Non-pigmented ciliary epithelial cell (primary cell): ENCODE results near the gene DUSP6.
A peak's percentile ranks its signal among the peaks of the same experiment; 100 is the strongest.

Source experiments
- DNase-seq: peaks from one replicate; pipeline ENCODE4 v3.0.0-alpha.2; 2010; ENCODE audit warnings: low read depth

Gene DUSP6

DNA sequence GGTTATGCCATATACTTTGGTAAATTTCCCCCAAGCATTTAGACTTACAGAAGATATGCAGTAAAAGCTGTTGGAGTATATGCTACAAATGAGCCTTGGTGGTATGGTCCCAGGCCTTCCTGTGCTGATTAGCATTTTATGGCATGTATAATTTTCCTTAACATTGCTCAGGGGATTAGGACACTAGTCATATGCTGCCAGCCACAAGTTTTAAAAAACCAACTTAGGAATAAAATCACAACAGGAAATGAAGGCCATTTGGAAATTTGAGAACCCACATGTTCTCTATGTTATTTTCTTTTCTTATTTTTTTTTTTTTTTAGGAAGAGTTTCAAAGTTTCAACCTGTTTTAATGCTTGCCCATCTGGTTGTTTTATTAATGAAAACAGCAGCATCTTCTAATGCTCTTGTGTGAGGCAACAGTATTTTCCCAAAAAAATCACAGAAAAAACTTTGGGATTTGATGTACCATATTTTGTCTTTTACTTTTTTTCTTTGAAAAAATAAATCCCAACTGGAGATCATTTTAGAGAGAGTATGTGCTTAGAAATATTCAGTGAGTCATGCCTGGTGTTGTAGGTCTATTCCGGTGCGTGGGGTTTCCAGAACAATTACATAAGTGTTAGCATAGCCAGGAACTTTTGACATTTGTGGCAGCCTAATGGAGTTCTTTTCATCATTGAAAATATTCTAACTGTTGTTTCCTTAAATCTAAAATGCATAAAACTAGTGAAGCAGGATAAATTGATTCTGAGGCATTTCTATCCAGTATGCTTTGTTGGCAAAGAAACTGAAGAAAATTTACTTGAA is 21.7 kb upstream of the DUSP6 start:
- peak; percentile 77 for DNase-seq

DNA sequence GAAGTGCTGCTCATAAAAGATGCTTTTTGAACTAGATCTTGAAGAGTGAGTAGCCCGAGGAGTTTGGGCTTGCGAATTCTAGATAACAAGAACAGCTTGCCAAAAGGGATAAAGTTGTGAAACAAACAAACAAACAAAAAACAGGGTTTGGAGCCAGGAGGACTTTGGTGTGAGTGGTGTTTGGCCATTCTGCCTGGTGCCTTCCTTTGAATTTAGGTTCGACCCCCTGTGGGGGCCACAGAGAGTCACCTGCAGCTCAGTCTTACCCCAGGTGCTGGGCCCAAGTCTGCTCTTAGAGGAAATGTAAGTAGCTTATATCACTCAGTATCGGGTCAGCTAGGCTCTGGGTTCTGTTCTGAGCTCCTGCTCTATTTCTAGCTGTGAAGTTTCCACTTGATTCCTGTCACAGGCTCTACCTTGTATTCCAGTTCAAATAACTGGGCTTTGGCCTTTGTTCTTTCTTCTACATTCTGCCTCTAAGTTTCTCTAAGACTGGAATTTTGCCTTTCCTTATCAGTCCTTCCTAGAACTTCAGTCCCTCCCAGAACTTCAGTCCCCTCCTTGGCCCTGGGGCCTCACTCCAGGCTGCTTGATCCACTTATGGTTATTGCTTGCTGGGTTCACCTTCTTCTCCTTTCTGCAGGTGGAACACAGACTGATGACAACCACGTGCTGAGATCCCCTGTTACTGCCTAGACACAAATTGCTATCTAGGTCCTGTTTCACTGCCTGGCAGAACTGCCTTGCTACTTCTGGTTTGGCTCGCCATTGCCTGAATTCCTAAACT is 20.5 kb upstream of the DUSP6 start:
- no peak for DNase-seq

DNA sequence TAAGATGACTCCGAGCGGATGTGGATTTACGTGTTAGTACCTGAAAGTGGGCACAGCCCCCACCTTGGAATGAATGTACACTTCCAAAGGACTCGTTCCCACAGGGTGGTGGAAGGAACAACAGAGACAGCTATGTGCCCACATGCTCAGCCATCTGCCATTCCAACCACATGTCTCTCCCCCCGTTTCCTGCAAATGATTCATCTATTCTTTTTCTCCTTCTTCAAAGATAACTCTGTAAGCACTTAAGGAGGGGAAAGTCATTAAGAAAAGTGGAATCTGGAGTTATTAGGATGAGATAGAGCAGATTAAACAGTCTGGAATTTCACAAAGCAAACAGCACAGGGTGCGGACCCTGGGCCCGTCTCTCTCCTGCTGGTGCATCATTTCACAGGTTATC is 18.5 kb upstream of the DUSP6 start:
- DNase-seq = peak; percentile 77

DNA sequence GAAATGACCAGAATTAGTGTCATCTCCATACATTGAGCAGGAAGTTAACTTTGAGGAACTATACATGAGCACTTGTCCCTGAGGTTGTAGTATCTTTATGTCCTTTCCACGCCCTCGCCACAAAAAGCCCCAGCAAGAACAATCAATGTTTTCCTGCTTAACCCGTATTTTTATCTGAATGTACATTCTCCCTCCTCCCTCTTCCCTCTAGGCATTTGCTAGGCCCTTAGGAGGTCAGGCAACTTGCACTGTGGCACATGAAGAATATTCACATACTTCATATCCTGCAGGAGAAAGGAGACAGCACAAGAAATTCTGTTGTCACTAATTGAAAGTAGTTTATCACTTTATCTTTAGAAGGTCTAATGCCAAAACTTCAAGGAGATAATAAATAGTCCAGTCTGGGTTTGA is 18.1 kb upstream of the DUSP6 start:
- DNase-seq = no peak

DNA sequence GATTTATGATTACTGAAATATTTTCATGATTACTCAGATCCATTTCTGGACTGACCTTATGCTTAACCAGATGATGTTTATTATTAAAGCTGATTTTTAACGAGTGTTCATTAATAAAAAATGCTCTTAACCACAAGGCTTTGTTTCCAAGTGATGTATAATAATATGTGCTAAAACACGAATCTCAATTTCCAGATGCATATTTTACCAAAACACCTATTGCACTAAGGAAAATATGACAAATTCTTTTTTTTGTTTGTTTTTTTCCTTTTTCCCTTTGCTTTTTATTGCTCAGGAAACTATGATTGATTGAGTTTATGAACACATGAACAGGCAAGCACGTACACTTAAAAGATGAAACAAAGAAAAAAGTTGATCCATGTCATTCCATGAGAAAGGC is 16.9 kb upstream of the DUSP6 start:
- DNase-seq = no peak

DNA sequence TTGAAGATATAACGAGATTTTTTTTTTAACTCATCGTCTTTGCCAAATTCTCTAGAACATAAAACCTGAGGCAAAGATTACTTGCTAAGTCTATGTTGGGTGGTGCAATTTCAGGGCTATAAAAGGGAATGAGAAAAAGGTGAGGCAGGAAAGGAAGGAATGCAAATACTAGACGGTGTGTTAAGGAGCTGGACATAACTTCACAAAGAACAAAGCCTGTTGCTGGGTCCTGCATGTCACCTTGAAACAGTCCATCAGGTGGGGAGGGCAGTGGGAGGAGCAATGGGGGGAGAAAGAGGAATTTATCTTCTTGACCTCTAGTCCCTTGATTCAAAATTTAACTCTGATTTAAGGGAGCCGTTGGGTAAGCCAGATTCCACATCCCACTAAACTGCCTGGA is 16.1 kb upstream of the DUSP6 start:
- no peak for DNase-seq

DNA sequence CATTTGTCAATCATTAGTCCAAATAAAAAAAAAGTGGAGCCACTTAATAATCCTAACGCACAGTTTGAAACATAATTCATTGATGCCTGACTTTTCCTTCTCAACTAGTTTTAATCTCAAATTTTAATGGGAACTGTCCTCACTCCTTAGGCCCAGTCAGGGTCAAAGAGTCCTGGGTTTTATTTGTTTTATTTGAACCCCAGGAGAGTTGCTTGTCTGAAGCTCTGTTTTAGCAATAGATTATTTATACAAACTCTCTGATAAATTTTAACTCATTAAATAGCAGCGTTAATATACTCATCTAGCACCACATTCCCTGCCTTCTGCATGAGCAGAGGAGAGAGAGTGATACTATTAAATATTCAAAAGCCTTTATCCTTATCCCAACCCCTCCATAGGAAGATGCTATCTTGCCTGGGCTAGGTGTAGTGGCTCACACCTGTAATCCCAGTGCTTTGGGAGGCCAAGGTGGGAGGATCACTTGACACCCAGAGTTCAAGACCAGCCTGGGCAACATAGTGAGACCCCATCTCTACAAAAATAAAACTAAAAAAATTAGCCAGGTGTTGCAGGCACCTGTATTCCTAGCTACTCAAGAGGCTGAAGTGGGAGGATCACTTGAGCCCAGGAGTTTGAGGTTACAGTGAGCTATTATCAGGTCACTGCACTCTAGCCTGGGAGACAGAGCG is 14.5 kb upstream of the DUSP6 start:
- DNase-seq = no peak

DNA sequence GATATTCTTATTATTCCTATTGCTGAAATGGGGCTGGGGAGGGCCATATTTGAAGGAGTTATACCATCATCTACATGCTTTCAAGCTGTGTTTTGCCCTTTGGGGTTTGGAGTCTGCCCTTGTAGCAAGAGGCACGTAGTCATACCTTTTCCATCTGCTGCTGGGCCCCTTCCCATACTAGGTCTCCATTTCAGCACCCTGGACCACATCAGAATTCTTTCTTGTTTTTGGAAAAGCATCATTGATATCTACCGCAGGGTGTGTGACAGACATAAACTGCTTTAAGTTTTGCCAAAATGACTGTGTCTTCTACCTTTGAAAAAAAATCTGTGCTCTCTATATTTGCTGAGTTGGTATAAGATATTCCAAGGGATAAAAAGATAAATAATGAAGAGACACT is 12.3 kb upstream of the DUSP6 start:
- no peak for DNase-seq

DNA sequence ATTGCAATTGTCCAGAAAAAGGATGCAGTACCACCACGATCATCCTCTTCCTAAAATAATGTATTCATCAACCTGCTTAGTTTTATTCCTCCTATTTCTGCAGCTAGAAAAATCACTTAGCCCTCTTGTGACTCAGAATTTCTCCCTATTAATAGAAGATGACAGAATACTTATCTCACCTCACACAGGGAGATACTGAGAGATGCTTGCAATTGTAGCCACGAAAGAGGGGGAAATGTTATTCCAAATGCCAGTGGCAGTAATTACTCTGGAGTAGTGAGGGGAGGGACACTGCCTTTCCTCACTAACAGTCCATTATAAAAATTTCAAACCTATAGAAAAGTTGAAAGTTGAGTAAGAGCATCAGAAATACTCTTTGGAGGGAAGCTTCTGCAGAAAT is 11.8 kb upstream of the DUSP6 start:
- DNase-seq = no peak

DNA sequence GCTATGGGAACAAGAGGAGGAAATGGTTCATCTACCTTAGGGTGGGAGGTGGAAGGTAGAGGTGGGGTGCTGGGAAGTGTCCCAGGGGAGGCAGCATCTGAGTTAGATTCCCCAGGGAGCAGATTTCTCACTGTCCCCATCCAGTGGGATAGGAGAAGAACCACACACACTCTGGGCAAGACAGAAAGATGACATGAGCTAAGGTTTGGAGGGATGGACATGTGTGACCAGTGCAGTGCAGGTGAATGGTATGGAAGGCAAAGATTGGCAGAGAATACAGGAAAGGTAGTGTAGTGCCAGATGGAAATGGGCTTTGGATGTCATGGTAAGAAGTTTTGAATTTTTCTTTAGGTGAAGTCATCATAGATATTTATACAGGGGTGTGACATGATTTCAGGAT is 11.3 kb upstream of the DUSP6 start:
- no peak for DNase-seq

DNA sequence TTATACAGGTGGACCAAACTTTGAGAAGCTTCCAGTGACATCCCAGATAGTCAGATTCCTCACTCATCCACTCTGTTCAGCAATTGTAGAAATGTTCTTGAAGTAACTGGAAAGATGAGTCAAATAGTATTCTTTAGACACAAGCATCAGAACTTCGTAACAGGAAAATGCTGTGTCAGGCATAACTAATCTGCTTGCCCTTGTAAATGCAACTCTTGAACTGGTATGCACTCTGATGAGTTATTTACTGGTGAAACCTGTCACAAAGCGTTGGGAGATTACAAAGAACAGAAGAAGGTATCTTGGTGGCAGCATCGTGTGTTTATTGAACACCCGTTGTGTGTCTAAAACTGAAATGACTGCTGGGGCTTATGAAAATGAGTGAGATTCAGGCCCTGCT is 10.8 kb upstream of the DUSP6 start:
- DNase-seq = no peak

DNA sequence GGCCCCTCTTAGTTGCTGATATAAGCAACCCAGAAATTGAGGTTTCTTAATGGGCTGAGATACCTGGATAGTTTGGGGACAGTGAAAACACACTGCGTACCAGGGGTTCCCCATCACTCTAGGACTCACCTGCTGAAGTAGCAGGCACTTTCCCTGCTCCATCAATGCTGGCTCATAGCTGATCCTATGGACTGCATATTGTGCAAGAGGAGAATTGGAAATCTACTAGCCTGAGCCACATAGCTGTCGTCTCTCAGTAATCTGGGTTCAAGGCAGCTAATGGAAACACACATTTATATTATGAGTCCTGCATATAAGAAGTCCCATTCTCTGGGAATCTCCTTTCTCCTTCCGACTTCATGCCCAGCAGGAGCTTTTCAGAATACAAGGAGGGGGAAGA is 7.3 kb upstream of the DUSP6 start:
- no peak for DNase-seq

DNA sequence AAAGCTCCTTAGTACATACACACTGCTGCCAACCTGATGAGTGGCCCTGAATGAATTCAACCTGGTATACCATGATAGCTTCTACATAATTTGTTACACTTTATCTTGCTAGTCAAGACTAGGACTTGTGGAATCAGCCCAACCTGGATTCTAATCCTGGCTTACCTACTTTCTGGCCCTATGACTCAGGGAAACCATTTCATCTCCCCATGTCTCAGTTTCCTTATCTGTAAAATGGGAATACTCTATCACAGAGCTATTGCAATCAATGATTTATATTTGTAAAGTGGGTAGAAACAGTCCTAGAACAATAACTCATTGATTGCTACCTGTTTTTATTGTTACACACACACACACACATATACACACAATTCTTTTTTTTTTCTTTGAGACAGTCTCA is 6.5 kb upstream of the DUSP6 start:
- no peak for DNase-seq

DNA sequence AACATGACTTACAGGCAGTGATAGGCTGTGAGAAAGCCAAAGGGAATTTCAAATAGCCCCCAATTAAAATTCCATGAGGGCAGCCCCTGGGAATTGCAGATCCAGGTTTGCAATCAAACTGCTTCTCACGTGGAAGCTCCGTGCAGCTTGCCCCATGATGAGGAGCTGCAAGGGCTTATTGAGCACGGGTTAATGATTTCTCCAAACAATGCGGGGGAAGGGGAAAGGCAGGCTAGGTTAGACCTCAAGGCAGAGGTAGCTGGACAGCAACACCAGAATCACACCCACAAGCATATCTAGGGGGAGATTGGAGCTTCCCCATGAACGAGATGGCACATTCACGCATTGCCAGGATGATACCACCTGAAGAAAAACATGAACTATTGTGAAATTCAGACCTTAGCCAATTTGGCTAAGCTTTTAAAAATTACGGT is 5.0 kb upstream of the DUSP6 start:
- no peak for DNase-seq

DNA sequence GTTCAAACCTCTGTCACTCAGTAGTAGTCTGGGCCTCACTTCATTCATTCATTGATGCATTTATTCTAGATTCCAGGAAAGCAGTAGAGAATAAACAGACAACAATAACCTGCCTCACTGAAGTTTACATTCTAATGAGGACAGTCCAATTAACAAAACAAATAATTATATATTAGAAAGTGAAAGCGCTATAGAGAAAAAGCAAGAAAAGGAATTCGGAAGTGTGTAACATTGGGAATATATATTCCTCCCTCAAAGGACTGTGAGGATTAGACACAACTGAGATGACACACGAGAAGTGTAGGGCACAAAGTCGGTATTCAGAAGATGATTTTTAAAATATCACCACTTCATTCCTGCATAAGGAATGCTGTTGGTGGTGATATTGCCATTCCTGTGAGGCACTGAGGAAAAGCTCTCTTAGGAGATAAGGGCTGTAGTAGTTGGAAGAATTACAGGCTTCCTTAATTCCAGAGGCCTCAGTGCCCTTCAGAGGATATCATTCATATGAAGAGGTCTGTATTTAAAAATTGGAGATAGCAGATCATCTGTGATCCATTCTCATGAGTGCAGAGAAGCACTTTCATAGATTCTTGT is 3.9 kb upstream of the DUSP6 start:
- DNase-seq = no peak

DNA sequence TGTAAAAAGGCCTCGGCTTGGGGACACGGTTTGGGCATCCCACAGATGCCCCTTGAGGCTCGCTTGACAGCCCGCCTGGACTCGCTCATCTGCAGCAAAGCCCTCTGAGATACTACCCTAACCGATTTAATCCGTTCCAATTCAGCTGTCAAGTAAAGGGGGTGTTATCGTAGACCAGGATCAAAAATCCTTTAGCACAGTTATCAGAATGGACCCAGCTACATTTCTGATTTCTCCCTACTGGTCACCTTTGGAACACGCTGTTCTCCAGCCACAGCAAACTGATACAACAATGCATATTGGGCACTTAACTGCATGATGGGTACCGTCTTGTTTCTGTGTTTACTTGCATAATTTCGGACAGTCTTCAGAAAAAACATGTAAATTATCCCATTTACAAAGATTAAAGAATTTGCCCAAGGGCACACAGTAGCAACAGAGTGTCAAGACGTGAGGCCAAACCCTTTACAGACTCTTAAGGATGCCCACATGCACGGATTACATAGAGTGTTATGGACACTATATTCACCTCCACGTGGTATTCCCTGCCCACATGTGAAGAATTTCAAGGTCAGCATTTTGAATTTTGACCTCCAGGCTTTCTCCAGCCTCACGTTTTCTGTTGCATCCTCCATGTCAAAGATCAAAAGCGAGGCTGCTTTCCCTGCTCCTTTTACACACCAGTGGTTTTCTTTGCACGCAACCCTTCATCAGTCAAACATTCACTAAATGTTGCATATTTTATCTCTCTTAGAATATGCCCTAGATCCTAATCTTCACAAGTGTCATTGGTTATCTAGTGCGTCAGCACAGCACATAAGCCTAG is 3.2 kb upstream of the DUSP6 start:
- no peak for DNase-seq

DNA sequence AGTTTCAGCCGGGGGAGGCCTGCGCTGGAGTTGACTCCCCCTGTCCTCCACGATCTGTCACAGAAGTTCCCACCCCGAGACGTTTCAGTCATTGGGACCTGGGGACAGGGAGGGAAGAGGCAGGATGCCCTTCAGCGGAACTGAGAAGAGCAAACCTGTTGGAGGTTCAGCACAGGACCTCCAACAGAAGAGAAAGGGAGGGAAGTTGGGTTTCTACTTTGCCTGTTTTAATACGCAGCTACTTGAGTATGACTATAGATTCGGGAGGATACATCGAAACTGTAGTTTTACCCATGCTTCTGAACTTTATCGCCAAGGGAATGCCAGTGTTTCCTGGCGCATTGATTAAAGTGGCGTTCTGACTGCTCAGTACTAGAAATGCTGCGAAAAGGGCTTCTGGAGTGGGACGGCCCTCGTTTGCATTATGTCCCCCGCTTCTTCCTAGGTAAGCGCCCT is 2.3 kb upstream of the DUSP6 start:
- DNase-seq = no peak

DNA sequence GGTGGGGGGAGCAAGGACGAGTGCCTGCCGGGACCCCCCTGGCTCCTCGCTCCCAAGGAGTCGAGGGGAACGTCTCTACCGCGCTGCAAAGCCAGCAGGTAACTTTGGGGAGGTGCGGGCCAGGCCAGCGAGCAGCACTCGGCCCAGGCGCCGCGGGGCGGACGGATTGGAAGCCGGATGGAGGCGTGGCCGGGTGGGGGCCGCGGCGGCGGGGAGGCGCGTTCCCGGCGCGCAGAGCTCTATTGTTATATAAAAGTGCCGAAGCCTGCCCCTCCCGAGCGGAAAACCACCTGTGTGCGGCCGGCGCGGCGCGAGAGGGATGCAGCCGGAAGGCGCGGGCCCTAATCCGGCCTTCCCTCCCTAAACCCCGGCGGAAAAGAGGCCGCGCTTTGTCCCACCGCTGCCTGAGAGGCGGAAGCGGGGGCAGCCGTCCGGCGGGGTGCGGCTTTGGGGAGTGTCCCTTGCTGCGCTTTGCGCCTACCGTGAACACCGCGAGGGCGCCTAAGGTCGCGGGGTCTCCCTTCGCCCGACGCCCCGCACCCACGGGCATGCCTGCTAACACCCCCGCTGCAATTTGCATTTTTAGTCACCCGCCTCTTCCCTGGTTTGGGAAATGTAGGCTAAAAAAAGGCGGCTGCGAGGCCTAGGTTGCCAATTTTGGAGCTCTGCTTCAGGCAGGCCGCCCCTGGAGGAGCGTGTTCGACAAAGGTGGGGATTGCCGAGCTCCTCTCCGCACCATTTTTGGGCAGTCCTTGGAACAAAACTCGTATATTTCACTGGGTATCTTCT is 1.7 kb upstream of the DUSP6 start:
- no peak for DNase-seq

DNA sequence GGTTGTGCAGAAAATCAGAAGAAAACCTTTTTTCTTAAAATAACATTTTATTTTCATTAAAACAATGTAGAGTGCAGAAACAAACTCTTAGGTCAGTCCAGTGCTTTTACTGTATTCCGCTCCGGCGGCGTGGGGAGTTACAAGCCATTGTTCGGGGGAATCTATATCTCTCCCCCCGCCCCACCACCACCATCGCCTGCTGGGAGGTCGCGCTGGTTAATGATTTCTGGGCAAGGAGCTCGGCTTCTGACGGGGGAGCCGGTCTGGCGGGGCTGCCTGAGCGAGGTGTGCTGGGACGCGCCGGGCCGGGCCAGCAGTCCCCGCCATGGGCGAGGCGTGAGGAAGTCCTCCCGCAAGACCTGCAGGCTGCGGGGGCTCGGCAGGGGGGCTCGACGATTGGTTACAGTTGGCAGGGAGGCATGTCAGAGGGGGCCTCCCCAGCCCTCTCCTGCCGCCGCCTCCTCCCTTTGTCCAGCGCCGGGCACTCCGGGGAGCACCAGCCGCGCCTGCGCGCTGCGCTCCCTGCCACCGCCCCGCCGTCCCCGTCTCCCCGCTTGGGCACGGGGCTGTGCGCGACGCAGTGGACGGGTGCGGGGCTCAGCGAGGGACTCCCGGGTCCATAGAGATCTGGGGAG is 1.0 kb upstream of the DUSP6 start:
- no peak for DNase-seq

DNA sequence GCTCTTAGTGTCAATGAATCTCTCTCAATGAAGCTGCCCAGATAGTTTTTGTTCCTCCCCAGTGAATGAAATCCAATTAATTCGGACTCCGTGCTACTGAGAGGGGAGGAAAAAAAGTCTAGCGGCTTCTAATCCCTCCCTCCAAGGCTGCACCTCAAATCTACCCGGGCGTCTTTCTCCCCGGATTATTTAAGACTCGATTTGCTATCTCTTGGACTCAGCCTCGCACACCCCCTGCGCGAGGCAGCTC is 134 bp downstream of the DUSP6 start:
- DNase-seq = no peak
